RWPE1 (cell line): ENCODE results near the gene AHNAK2.

Experiments
- CTCF ChIA-PET: fragments of 350-600 bp; sonication (Branson Sonifier 250); formaldehyde crosslinking; extraction: SDS; loops from one replicate; lab custom pipeline; 2021; lab: Yijun Ruan, JAX
- POLR2A ChIA-PET: fragments of 400-600 bp; formaldehyde crosslinking; extraction: SDS; loops from one replicate; lab custom pipeline; 2020; ENCODE audit warnings: antibody characterized with exemption; ENCODE audit not compliant: low non-redundant PET; lab: Yijun Ruan, JAX
- DNase-seq: peaks from one replicate; pipeline ENCODE4 v3.0.0; 2012; ENCODE audit warnings: low spot score
- H3K27ac ChIP-seq: fragments of 450-650 bp; 2 replicates; pipeline ENCODE4 v1.5.1; 2017
- CTCF ChIP-seq: fragments of 450-650 bp; conservative IDR thresholded peaks from 2 replicates; pipeline ENCODE4 v1.5.1; 2017; ENCODE audit warnings: low read depth, mild to moderate bottlenecking

Gene AHNAK2

GRCh38 chr14:104983231-104983721, 5.1 kb upstream of the AHNAK2 start:
- peak overlapping the region; percentile 100 for H3K27ac ChIP-seq
- TF ChIP-seq CTCF, result no peak
- CTCF ChIA-PET, result interaction anchor here (2.7 kb wide), 1 partner anchor 62 kb away, joined by 8 read pairs; no protein-coding TSS in a partner anchor
- no peak for DNase-seq
- POLR2A ChIA-PET, result no interaction called here

GRCh38 chr14:104982548-104983230, 4.5 kb upstream of the AHNAK2 start:
- no peak for TF ChIP-seq CTCF
- peak overlapping the region; percentile 100 for H3K27ac ChIP-seq
- ChIA-PET POLR2A (no interaction called here), CTCF (interaction anchor here (0.6 to 1.7 kb wide), 3 partner anchors 29 to 420 kb away, joined by 3 to 13 read pairs (median 3); no protein-coding TSS in a partner anchor)
- no peak for DNase-seq

- peak overlapping the region; percentile 100 for H3K27ac ChIP-seq
- TF ChIP-seq CTCF, result no peak
- DNase-seq, result no peak
- CTCF ChIA-PET, result interaction anchor here (0.6 to 1.7 kb wide), 3 partner anchors 30 to 420 kb away, joined by 3 to 13 read pairs (median 3); no protein-coding TSS in a partner anchor
- POLR2A ChIA-PET, result no interaction called here
These were observed 3.7 kb upstream of the AHNAK2 start for GRCh38 chr14:104981699-104982541.

- TF ChIP-seq CTCF, result no peak
- CTCF ChIA-PET, result interaction anchor here (1.7 kb wide), 1 partner anchor 65 kb away, joined by 13 read pairs; no protein-coding TSS in a partner anchor
- DNase-seq, result no peak
- H3K27ac ChIP-seq, result peak overlapping the region; percentile 100
- POLR2A ChIA-PET, result interaction anchor here (0.6 kb wide), 1 partner anchor 40 kb away, joined by 3 read pairs; the partner anchor contains the start of gene CDCA4
These were observed 2.7 kb upstream of the AHNAK2 start for GRCh38 chr14:104980611-104981531.

GRCh38 chr14:104979758-104980610, 1.8 kb upstream of the AHNAK2 start:
- POLR2A ChIA-PET, result interaction anchor here (0.6 kb wide), 1 partner anchor 41 kb away, joined by 3 read pairs; the partner anchor contains the start of gene CDCA4
- peak; percentile 58 for DNase-seq
- CTCF ChIA-PET, result interaction anchor here (0.6 kb wide), 1 partner anchor 101 kb away, joined by 3 read pairs; no protein-coding TSS in a partner anchor
- TF ChIP-seq CTCF, result no peak
- peak overlapping the region; percentile 100 for H3K27ac ChIP-seq
